ENCODE measurements around the gene CPN2.

The CPN2 gene

DNA sequence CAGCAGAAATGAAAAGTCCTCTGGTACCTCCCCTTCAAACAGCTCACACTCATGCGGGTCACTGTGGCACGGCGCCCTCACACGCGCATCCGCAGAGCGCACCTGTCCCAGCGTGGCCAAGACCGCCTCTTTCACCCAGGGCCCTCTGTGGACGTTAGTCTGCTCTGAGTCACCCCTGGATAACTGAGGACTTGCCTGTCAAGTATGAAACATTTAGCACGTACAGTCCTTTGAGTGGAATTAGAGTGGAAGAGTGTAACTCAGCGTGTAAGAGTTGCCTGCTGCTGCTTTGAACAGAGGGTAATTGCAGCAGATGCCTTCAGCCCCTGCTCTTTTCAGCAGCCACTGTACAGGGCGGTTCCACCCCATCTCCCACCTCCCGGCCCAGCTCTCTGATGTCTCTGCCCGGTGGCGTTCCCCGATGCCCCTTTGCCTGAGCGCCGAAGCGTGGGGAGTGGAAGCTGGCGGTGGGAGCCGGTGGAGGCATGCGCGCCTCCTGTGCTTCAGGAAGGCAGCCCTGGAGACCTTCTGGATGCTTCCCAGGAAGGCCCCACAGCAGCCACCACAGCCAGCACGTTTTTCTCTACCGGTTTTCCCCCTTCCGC is 23.0 kb downstream of the CPN2 start:
- no peak for DNase-seq (ENCODE audit: low spot score)

DNA sequence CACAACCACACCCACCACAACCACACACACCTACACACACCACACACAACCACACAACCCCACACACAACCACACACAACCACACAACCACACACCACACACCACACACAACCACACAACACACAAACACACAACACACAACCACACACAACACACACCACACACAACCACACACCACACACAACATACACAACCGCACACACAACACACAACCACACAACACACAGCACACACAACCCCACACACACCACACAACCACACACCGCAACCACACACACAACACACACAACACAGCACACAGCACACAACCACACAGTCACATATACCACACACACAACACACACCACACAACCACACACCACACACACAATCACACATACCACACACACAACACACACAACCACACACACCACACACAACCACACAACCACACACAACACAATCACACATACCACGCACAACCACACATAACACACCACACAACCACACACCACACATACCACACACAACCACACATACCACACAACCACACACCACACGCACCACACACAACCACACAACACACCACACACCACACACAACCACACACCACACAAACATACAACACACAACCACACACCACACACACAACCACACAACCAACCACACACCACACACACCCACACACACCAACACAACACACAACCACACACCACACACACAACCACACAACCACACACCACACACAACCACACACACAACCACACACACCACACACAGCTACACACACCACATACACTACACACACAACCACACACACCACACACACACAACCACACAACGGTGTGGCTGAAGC is 23.7 kb downstream of the CPN2 start:
- DNase-seq (ENCODE audit: low spot score): no peak

GRCh38 chr3:194326968-194327217 is 24.2 kb downstream of the CPN2 start:
- no peak for DNase-seq (ENCODE audit: low spot score)

DNA sequence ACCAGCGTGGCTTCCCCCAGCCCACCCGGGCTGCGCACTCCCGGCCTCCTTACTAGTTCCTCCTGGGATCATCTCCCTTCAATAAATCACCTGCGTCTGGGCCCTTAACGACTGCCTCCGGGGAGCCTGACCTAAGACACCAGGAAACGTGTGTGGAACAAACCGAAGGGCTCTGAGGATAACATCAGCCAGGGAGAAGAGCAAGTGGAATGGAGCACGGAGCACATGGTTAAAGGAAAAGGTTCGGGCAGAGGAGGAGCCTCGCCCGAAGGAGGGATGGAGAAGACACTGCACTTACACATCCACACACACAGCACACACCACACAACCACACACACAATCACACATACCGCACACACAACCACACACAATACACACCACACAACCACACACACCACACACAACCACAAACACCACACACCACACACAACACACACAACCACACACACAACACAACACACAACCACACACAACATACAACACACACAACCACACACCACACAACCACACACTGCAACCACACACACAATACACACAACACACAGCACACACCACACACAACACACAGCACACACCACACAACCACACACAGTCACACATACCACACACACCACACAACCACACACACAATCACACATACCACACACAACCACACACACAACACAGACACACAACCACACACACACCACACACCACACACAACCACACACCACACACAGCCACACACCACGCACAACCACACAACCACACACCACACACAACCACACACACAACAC is 24.7 kb downstream of the CPN2 start:
- DNase-seq (ENCODE audit: low spot score): no peak

GRCh38 chr3:194325424-194326153 is 25.5 kb downstream of the CPN2 start:
- no peak for DNase-seq (ENCODE audit: low spot score)

GRCh38 chr3:194324823-194325327 is 26.3 kb downstream of the CPN2 start:
- DNase-seq (ENCODE audit: low spot score): no peak

GRCh38 chr3:194323785-194324735 is 27.1 kb downstream of the CPN2 start:
- peak; percentile 24 for DNase-seq (ENCODE audit: low spot score)

DNA sequence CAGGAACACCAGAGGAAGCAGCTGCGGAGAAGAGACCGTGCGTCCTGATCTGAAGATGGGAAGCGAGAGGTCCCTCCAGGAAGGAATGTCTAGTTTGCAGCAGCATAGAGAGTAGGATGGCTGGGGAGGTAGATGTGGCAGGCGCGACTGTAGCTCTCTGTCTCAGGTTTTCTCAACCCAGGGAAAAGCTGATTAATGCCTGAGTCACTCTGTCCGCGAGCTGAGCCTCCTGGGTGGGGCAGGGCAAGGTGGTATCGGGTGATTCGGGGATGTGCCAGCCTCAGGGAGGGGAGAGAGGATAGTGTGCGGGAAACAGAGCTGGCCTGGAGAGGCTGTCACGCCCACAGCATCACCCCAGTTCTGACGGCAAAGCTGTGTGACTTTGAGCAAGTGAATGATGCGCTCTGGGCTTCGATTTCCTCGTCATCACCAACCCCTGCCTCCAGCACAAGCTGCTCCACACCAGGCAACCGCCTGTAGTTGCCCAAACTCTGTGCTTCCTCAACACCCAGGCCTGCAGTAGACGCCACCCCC is 28.4 kb downstream of the CPN2 start:
- DNase-seq (ENCODE audit: low spot score): no peak

DNA sequence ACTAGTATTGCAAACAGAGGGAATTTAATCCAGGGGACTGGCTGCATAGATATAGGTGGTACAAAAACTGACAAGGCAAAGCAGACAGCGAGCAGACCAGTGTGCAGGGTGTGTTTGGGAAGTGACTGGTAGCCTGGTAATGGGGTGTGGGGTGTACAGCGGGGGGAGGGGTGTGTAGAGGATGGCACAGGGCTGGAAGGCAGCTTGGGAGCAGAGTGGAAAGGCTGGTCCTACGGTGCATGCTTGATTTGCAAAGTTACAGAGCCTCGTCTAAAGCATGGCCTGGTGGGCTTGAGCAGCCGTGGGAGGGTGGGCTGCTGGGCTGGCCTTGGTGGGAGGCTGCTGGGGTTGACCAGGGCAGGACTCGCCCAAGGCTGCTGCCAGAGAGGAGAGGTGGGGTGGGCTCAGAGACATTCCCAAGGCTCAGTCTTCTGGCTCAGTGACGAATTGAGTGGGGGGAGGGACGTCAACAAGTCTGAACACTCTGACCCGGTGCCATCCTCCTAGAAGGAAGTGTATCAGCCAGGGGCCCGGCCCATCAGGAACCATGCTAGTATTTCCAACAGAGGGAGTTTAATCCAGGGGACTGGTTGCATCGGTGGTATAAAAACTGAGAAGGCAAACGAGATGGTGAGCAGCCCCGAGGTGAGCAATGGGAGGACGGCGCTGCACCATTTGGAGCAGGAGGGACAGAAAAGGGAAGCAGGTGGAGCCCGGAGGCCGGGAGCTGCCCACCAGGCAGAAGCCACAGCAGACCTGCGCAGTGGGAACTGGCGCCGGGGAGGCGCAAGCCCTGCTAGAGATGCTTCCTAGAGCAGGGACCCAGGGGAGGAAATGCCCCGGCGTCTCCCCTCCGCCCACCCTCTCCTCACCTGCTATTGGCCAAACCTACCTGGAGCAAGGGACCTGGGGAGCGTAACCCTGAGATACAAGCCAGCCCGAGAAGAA is 29.2 kb downstream of the CPN2 start:
- no peak for DNase-seq (ENCODE audit: low spot score)

- no peak for DNase-seq (ENCODE audit: low spot score)
Observed at GRCh38 chr3:194320744-194321243, 30.3 kb downstream of the CPN2 start.

DNA sequence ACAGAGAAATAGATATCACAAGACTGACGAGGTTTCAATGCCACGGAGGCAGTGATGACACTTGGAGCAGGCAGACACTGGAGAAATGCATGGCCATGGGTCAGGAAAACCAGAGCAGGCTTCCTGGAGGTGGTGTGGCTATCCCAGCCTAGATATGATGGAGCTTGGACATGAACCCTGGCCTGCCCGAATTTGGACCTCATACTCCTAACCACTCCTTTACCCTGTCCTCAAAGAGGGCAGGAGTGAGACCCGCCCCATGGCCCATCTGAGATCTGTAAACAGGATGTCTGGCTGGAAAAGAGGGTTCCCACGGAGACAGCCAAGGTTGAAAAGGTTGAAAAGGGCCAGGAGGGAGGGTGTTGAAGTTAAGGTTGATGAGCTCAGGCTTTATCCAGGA is 31.0 kb downstream of the CPN2 start:
- DNase-seq (ENCODE audit: low spot score): no peak

DNA sequence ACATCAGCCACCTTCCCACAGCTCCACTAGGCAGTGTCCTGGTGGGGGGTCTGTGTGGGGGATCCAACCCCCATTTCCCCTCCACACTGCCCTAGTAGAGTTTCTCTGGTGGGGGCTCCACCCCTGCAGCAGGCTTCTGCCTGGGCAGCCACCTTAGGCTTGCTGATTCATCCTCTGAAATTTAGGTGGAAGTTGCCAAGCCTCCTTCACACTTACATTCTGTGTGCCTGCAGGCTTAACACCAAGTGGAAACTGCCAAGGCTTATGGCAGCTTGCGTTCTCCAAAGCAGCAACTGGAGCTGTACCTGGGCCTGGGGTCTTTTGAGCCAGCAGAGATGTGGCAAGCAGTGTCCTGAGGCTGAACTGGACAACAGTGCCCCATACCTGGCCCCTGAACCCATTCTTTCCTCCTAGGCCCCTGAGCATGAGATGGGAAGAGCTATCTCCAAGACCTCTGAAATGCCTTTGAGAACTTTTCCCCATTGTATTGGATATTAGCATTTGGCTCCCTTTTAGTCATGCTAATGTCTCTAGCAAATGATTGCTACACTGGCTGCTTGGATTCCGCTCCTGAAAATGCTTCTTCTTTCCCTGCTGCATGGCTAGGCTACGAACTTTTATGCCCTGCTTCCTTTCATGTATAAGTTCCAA is 32.5 kb downstream of the CPN2 start:
- no peak for DNase-seq (ENCODE audit: low spot score)

DNA sequence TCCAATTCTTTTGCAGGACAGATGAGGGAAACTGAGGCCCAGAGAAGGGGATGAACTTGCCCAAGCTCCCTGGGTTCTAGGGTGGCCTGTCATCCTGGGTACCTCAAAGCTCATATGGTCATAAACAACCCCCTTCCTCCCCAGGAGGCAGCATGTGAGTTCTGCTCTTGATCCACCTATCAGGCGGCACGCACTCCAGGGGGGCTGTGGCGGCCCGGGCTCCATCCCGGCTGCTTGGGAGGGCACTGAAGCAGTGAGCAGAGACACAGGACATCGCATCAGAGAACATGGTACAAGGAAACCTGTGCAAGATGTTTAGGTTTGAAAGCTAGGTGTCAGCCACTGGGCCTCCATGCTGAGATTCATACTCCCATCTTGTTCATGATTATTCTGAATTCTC is 34.2 kb downstream of the CPN2 start:
- no peak for DNase-seq (ENCODE audit: low spot score)

DNA sequence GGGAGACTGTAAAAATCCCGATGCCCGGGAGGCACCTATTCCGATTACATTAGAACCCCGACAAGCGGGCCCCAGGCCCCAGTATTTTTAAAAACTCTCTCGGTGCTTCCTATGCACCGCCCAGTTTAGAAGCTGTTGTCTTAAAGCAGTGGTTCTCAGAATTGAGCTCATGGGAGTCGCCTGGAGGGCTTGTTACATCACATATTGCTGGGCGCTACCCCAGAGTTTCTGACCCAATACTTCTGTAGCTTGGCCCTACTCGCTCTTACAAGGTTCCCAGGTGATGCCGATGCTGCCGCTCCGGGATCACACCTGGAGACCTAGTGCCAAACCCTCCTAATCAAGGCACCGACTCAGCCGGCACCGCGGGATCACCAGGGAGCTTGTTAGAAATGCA is 35.2 kb downstream of the CPN2 start:
- DNase-seq (ENCODE audit: low spot score): no peak

GRCh38 chr3:194315088-194315964 is 35.8 kb downstream of the CPN2 start:
- DNase-seq (ENCODE audit: low spot score): peak; percentile 78

- DNase-seq (ENCODE audit: low spot score): no peak
Observed at GRCh38 chr3:194314388-194315068, 36.6 kb downstream of the CPN2 start.

Measured in CD4-positive, alpha-beta T cell treated with Interleukin-6 at 100 ng/mL for 8 hours (primary cell).